HepG2 (cell line): ENCODE data around the gene BCL2L11. TPM values are rescaled to one million over a fixed set of nuclear protein-coding genes. Genes with fewer than 3 reads are reported as not detected.

Experiments
- ATF5 ChIP-seq: sonication (generic); formaldehyde crosslinking; IDR thresholded peaks from 2 replicates; pipeline ENCODE4 v1.4.0; 2020; ENCODE audit warnings: mild to moderate bottlenecking, low read depth, missing genetic modification reagents
- ELF3 ChIP-seq: IDR thresholded peaks from 2 replicates; pipeline ENCODE4 v1.6.1; 2016; ENCODE audit warnings: missing genetic modification reagents, missing compliant biosample characterization
- FLYWCH1 ChIP-seq: sonication (generic); formaldehyde crosslinking; IDR thresholded peaks from 2 replicates; pipeline ENCODE4 v1.8.1; 2023; ENCODE audit warnings: mild to moderate bottlenecking, missing genetic modification reagents
- GPN1 ChIP-seq: sonication (generic); formaldehyde crosslinking; IDR thresholded peaks from 2 replicates; pipeline ENCODE4 v1.5.1; 2020; ENCODE audit warnings: missing genetic modification reagents, borderline replicate concordance
- IRF2 ChIP-seq: IDR thresholded peaks from 2 replicates; pipeline ENCODE4 v1.6.1; 2018; ENCODE audit warnings: missing genetic modification reagents, missing compliant biosample characterization
- KLF6 ChIP-seq: IDR thresholded peaks from 2 replicates; pipeline ENCODE4 v1.8.0; 2016; ENCODE audit warnings: missing biosample characterization, missing genetic modification reagents
- MTA1 ChIP-seq: sonication (generic); formaldehyde crosslinking; IDR thresholded peaks from 2 replicates; pipeline ENCODE4 v1.4.0; 2020; ENCODE audit warnings: missing genetic modification reagents, mild to moderate bottlenecking, borderline replicate concordance
- PAX8 ChIP-seq: sonication (generic); formaldehyde crosslinking; IDR thresholded peaks from 2 replicates; pipeline ENCODE4 v1.8.0; 2022; ENCODE audit warnings: mild to moderate bottlenecking, missing genetic modification reagents, borderline replicate concordance
- RAD21 ChIP-seq: fragments of 450-650 bp; formaldehyde crosslinking; IDR thresholded peaks from 2 replicates; pipeline ENCODE4 v1.5.0; 2020; ENCODE audit warnings: mild to moderate bottlenecking
- RBAK ChIP-seq: sonication (generic); formaldehyde crosslinking; IDR thresholded peaks from 2 replicates; pipeline ENCODE4 v1.5.1; 2020; ENCODE audit warnings: mild to moderate bottlenecking, missing genetic modification reagents
- RBFOX2 ChIP-seq: fragments of 200-400 bp; formaldehyde crosslinking; IDR thresholded peaks from 2 replicates; pipeline ENCODE4 v1.6.1; 2017; ENCODE audit warnings: low read depth, mild to moderate bottlenecking, low read length
- SIX4 ChIP-seq: sonication (generic); formaldehyde crosslinking; IDR thresholded peaks from 2 replicates; pipeline ENCODE4 v1.4.0; 2020; ENCODE audit warnings: missing genetic modification reagents
- SMC3 ChIP-seq: IDR thresholded peaks from 2 replicates; pipeline ENCODE4 v1.6.1; 2011; ENCODE audit warnings: low read length, improper control_type of control experiment
- ZNF256 ChIP-seq: sonication (generic); formaldehyde crosslinking; conservative IDR thresholded peaks from 2 replicates; pipeline ENCODE4 v1.4.0; 2020; ENCODE audit warnings: missing genetic modification reagents
- ZNF33A ChIP-seq: sonication (generic); formaldehyde crosslinking; IDR thresholded peaks from 2 replicates; pipeline ENCODE4 v1.5.1; 2020; ENCODE audit warnings: missing genetic modification reagents, mild to moderate bottlenecking, moderate library complexity, borderline replicate concordance
- ZNF543 ChIP-seq: sonication (generic); formaldehyde crosslinking; IDR thresholded peaks from 2 replicates; pipeline ENCODE4 v1.4.0; 2020; ENCODE audit warnings: mild to moderate bottlenecking, missing genetic modification reagents
- ZNF552 ChIP-seq: sonication (generic); formaldehyde crosslinking; IDR thresholded peaks from 2 replicates; pipeline ENCODE4 v1.9.0; 2022; ENCODE audit warnings: missing genetic modification reagents, mild to moderate bottlenecking, borderline replicate concordance
- ZNF576 ChIP-seq: sonication (generic); formaldehyde crosslinking; IDR thresholded peaks from 2 replicates; pipeline ENCODE4 v1.4.0; 2020; ENCODE audit warnings: mild to moderate bottlenecking, missing genetic modification reagents
- ZNF672 ChIP-seq: sonication (generic); formaldehyde crosslinking; IDR thresholded peaks from 2 replicates; pipeline ENCODE4 v1.8.1; 2022; ENCODE audit warnings: missing genetic modification reagents
- ZNF784 ChIP-seq: sonication (generic); formaldehyde crosslinking; IDR thresholded peaks from 2 replicates; pipeline ENCODE4 v1.5.1; 2020; ENCODE audit warnings: missing genetic modification reagents, mild to moderate bottlenecking, borderline replicate concordance
- ZSCAN31 ChIP-seq: sonication (generic); formaldehyde crosslinking; IDR thresholded peaks from 2 replicates; pipeline ENCODE4 v1.5.0; 2020; ENCODE audit warnings: low read depth, mild to moderate bottlenecking, missing genetic modification reagents
- polyA plus RNA-seq, 8 experiments: library from polyadenylated mRNA; depleted of rRNA in 3 of 8; stranded (reverse) in 7 of 8; unstranded in 1 of 8; fragments of >200 nt; fragmentation: Illumina TruSeq in 4 of 8; extraction: Trizol in 4 of 8; gene quantifications; 2 replicates each; pipeline versions ENCODE4 v1.2.1 to v1.2.3, GENCODE V29; 2011 to 2016; ENCODE audit warnings: low read depth in 4 of 8, missing spikeins in 1 of 8, mixed read lengths in 1 of 8; ENCODE audit not compliant: insufficient read depth in 1 of 8
- total RNA-seq, 5 experiments: library from RNA; depleted of rRNA; stranded (reverse); fragments of >200 nt; fragmentation: Illumina TruSeq; extraction: Trizol; gene quantifications; 2 replicates each; pipeline ENCODE4 v1.2.3, GENCODE V29; 2016; ENCODE audit warnings: low read depth in 1 of 5
- TF ChIP-seq, protein P1 (sequence below): sonication (generic); formaldehyde crosslinking; IDR thresholded peaks from 2 replicates; pipeline ENCODE4 v1.4.0; 2020; ENCODE audit warnings: missing genetic modification reagents
- TF ChIP-seq, protein P2 (sequence below): sonication (generic); formaldehyde crosslinking; conservative IDR thresholded peaks from 2 replicates; pipeline ENCODE4 v1.8.0; 2022; ENCODE audit warnings: low read depth, missing genetic modification reagents
- TF ChIP-seq, protein P3 (sequence below): sonication (generic); formaldehyde crosslinking; IDR thresholded peaks from 2 replicates; pipeline ENCODE4 v1.5.0; 2020; ENCODE audit warnings: mild to moderate bottlenecking, missing genetic modification reagents, moderate library complexity

BCL2L11 gene
- total and polyA plus RNA-seq, 2 of the 13 experiments (the other 11 are each of a cell fraction or from before 2014, with no cell fraction given): 6.1 to 9.7 TPM

- TF ChIP-seq MTA1 (CRISPR knock-in tag) (no peak), ATF5 (CRISPR knock-in tag) (no peak), PAX8 (CRISPR knock-in tag) (no peak), IRF2 (CRISPR knock-in tag) (no peak), ZNF33A (no peak), ZSCAN31 (CRISPR knock-in tag) (no peak), SMC3 (peak; percentile 33), ELF3 (no peak), RAD21 (peak; percentile 51; the same call in 1 of the 2 replicates), RBAK (no peak), ZNF543 (CRISPR knock-in tag) (no peak), ZNF672 (CRISPR knock-in tag) (no peak), GPN1 (CRISPR knock-in tag) (no peak), SIX4 (CRISPR knock-in tag) (no peak), ZNF784 (CRISPR knock-in tag) (no peak), RBFOX2 (no peak), ZNF552 (CRISPR knock-in tag) (no peak), ZNF576 (CRISPR knock-in tag) (no peak), FLYWCH1 (CRISPR knock-in tag) (no peak), KLF6 (CRISPR knock-in tag) (no peak), ZNF256 (CRISPR knock-in tag) (0 out of 2 replicates have a peak, but pooled peaks have one; percentile 59)
- TF ChIP-seq, protein P1, sequence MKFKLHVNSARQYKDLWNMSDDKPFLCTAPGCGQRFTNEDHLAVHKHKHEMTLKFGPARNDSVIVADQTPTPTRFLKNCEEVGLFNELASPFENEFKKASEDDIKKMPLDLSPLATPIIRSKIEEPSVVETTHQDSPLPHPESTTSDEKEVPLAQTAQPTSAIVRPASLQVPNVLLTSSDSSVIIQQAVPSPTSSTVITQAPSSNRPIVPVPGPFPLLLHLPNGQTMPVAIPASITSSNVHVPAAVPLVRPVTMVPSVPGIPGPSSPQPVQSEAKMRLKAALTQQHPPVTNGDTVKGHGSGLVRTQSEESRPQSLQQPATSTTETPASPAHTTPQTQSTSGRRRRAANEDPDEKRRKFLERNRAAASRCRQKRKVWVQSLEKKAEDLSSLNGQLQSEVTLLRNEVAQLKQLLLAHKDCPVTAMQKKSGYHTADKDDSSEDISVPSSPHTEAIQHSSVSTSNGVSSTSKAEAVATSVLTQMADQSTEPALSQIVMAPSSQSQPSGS (CRISPR knock-in tag): no peak
- TF ChIP-seq, protein P2, sequence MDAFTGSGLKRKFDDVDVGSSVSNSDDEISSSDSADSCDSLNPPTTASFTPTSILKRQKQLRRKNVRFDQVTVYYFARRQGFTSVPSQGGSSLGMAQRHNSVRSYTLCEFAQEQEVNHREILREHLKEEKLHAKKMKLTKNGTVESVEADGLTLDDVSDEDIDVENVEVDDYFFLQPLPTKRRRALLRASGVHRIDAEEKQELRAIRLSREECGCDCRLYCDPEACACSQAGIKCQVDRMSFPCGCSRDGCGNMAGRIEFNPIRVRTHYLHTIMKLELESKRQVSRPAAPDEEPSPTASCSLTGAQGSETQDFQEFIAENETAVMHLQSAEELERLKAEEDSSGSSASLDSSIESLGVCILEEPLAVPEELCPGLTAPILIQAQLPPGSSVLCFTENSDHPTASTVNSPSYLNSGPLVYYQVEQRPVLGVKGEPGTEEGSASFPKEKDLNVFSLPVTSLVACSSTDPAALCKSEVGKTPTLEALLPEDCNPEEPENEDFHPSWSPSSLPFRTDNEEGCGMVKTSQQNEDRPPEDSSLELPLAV (CRISPR knock-in tag): no peak
- TF ChIP-seq, protein P3, sequence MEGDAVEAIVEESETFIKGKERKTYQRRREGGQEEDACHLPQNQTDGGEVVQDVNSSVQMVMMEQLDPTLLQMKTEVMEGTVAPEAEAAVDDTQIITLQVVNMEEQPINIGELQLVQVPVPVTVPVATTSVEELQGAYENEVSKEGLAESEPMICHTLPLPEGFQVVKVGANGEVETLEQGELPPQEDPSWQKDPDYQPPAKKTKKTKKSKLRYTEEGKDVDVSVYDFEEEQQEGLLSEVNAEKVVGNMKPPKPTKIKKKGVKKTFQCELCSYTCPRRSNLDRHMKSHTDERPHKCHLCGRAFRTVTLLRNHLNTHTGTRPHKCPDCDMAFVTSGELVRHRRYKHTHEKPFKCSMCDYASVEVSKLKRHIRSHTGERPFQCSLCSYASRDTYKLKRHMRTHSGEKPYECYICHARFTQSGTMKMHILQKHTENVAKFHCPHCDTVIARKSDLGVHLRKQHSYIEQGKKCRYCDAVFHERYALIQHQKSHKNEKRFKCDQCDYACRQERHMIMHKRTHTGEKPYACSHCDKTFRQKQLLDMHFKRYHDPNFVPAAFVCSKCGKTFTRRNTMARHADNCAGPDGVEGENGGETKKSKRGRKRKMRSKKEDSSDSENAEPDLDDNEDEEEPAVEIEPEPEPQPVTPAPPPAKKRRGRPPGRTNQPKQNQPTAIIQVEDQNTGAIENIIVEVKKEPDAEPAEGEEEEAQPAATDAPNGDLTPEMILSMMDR (CRISPR knock-in tag): peak; percentile 62
Observed at GRCh38 chr2:111135910-111136297, 15.2 kb downstream of the BCL2L11 start (continued).
